HEK293T (cell line): ENCODE results near the gene CDH4.

Experiments used
- CTCF ChIA-PET: fragments of 350-600 bp; formaldehyde crosslinking; extraction: SDS; loops from one replicate; lab custom pipeline; 2021; ENCODE audit warnings: antibody characterized with exemption, inconsistent platforms; lab: Yijun Ruan, JAX
- POLR2A ChIA-PET: fragments of 350-600 bp; formaldehyde crosslinking; extraction: SDS; loops from one replicate; lab custom pipeline; 2020; ENCODE audit warnings: antibody characterized with exemption, inconsistent platforms; lab: Yijun Ruan, JAX
- DNase-seq: peaks from one replicate; pipeline ENCODE4 v3.0.0; 2012; ENCODE audit warnings: mixed read lengths; ENCODE audit errors: extremely low spot score
- ARNT ChIP-seq: fragments of 450-650 bp; IDR thresholded peaks from 2 replicates; pipeline ENCODE4 v1.6.1; 2017; ENCODE audit warnings: mild to moderate bottlenecking
- BHLHE40 ChIP-seq: fragments of 450-650 bp; IDR thresholded peaks from 2 replicates; pipeline ENCODE4 v1.6.1; 2016; ENCODE audit warnings: mild to moderate bottlenecking, moderate library complexity, borderline replicate concordance
- CTBP1 ChIP-seq: fragments of 450-650 bp; IDR thresholded peaks from 2 replicates; pipeline ENCODE4 v1.6.1; 2016; ENCODE audit warnings: borderline replicate concordance
- ELF4 ChIP-seq: fragments of 450-650 bp; IDR thresholded peaks from 2 replicates; pipeline ENCODE4 v1.6.1; 2017; ENCODE audit warnings: antibody characterized with exemption
- FOXA1 ChIP-seq: fragments of 450-650 bp; IDR thresholded peaks from 2 replicates; pipeline ENCODE4 v1.6.1; 2016; ENCODE audit warnings: mild to moderate bottlenecking
- FOXK2 ChIP-seq: fragments of 450-650 bp; IDR thresholded peaks from 2 replicates; pipeline ENCODE4 v1.6.1; 2016; ENCODE audit warnings: mild to moderate bottlenecking
- FOXM1 ChIP-seq: fragments of 450-650 bp; IDR thresholded peaks from 2 replicates; pipeline ENCODE4 v1.6.1; 2017; ENCODE audit warnings: mild to moderate bottlenecking, borderline replicate concordance
- HDGF ChIP-seq: fragments of 450-650 bp; IDR thresholded peaks from 2 replicates; pipeline ENCODE4 v1.6.1; 2017; ENCODE audit warnings: antibody characterized with exemption, borderline replicate concordance
- L3MBTL2 ChIP-seq: fragments of 450-650 bp; conservative IDR thresholded peaks from 2 replicates; pipeline ENCODE4 v1.6.1; 2016; ENCODE audit warnings: mild to moderate bottlenecking
- LEF1 ChIP-seq: fragments of 450-650 bp; IDR thresholded peaks from 2 replicates; pipeline ENCODE4 v1.6.1; 2017; ENCODE audit warnings: mild to moderate bottlenecking, borderline replicate concordance
- NFRKB ChIP-seq: fragments of 450-650 bp; IDR thresholded peaks from 2 replicates; pipeline ENCODE4 v1.6.1; 2016; ENCODE audit warnings: mild to moderate bottlenecking, moderate library complexity
- SP1 ChIP-seq: fragments of 450-650 bp; IDR thresholded peaks from 2 replicates; pipeline ENCODE4 v1.6.1; 2017
- SUZ12 ChIP-seq: fragments of 450-650 bp; IDR thresholded peaks from 2 replicates; pipeline ENCODE4 v1.6.1; 2016; ENCODE audit warnings: mild to moderate bottlenecking
- TARDBP ChIP-seq: fragments of 450-650 bp; IDR thresholded peaks from 2 replicates; pipeline ENCODE4 v1.6.1; 2016
- ZNF384 ChIP-seq: fragments of 450-650 bp; IDR thresholded peaks from 2 replicates; pipeline ENCODE4 v1.6.1; 2016
- TF ChIP-seq, protein P1 (sequence below): fragments of 450-650 bp; IDR thresholded peaks from 2 replicates; pipeline ENCODE4 v1.6.1; 2016

Gene CDH4

DNA sequence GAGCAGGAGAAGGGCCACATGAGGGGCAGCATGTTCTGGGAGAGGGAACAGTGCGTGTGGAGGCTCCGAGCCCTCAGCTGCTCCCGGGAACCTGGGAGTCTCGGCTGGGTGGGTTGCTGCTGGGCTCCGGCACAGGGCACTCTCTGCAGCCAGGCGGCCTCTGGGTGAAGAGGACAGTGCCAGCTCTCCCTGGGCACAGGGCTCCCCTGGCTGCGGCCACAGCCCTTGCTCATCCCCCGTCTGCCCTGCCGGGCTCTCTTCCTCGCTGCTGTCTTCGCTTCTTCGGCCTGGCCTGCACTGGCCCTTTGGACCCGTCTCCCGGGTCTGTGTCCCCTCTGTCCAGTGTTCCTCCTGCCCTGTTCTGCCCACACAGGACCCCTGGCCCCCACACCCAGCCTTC, 48.2 kb downstream of the CDH4 start:
- TF ChIP-seq SP1 (no peak), BHLHE40 (no peak), ELF4 (no peak), ZNF384 (no peak), CTBP1 (no peak), FOXA1 (no peak), FOXM1 (no peak), NFRKB (no peak), LEF1 (no peak), FOXK2 (no peak), SUZ12 (no peak), TARDBP (no peak), L3MBTL2 (no peak), HDGF (no peak), ARNT (no peak)
- TF ChIP-seq, protein P1, sequence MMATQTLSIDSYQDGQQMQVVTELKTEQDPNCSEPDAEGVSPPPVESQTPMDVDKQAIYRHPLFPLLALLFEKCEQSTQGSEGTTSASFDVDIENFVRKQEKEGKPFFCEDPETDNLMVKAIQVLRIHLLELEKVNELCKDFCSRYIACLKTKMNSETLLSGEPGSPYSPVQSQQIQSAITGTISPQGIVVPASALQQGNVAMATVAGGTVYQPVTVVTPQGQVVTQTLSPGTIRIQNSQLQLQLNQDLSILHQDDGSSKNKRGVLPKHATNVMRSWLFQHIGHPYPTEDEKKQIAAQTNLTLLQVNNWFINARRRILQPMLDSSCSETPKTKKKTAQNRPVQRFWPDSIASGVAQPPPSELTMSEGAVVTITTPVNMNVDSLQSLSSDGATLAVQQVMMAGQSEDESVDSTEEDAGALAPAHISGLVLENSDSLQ = no peak
- no peak for DNase-seq
- ChIA-PET CTCF (no interaction called here), POLR2A (no interaction called here)

DNA sequence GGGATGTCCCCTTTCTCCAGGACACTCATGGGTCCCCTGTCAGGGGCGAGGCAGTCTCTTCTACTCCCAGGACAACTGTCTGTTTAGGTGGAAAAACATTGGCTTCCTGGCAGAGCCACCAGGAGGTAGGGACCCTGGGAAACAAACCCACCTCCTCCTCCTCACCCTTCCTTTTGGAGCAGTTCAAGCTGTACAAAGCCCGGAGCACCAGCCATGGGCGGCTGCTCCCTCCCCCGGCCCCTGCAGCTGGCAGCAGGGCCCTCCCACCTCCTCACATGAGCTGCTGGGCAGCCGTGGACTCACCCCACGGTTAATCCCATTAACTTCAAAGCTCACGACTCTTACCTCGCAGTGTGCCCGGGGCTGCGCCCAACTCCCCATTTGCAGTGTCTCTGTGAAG, 48.6 kb downstream of the CDH4 start:
- no peak for DNase-seq
- ChIA-PET CTCF (no interaction called here), POLR2A (no interaction called here)
- TF ChIP-seq FOXK2 (no peak), ZNF384 (no peak), SUZ12 (no peak), FOXM1 (no peak), CTBP1 (no peak), FOXA1 (no peak), ELF4 (no peak), LEF1 (no peak), BHLHE40 (no peak), HDGF (no peak), ARNT (no peak), L3MBTL2 (no peak), TARDBP (no peak), NFRKB (no peak), SP1 (no peak)
- TF ChIP-seq, protein P1 = no peak

DNA sequence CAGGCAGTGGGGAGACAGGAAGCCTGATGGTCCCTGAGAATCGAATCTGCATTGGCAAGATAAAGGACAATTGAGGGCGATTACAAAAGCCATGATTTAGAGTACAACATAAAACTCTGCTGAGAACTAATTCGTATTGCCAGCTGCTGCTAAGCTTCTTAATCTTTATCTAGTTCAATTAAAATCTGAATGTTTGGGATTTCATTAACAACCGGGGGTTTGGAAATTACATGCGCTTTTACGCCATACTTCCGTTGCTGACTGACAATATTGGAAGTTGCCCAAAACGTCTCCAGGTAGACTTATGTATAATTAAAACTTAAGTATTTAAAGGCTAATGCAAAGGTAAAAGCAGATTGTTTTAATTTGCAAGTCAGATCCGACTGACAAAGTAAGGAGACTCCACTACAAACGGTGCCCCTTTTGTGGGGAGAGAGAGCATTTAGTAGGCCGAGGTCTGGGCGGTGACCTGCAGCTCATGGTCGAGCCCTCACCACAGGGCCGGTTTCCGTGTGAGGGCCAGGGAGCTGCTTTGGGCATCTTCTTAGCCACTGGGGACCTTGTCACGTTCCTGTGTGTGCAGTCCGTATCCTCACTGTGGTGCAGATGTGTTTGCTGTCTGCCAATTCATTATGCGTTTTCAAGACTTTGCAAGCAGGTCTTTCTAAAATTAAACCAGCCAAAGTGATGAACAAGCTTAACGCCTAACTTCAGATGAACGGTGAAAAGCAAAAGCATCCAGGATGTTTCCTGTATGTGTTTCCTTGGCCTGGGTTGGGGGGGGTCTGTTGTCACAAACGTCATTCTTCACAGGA, 49.9 kb downstream of the CDH4 start:
- no peak for DNase-seq
- ChIA-PET CTCF (no interaction called here), POLR2A (no interaction called here)
- no peak for TF ChIP-seq ZNF384
- no peak for TF ChIP-seq FOXK2
- TF ChIP-seq FOXM1 = no peak
- TF ChIP-seq L3MBTL2 = no peak
- no peak for TF ChIP-seq BHLHE40
- TF ChIP-seq HDGF = no peak
- no peak for TF ChIP-seq SP1
- no peak for TF ChIP-seq ELF4
- TF ChIP-seq NFRKB = no peak
- no peak for TF ChIP-seq TARDBP
- TF ChIP-seq, protein P1 = no peak
- no peak for TF ChIP-seq LEF1
- TF ChIP-seq FOXA1 = no peak
- no peak for TF ChIP-seq SUZ12
- no peak for TF ChIP-seq CTBP1
- no peak for TF ChIP-seq ARNT

DNA sequence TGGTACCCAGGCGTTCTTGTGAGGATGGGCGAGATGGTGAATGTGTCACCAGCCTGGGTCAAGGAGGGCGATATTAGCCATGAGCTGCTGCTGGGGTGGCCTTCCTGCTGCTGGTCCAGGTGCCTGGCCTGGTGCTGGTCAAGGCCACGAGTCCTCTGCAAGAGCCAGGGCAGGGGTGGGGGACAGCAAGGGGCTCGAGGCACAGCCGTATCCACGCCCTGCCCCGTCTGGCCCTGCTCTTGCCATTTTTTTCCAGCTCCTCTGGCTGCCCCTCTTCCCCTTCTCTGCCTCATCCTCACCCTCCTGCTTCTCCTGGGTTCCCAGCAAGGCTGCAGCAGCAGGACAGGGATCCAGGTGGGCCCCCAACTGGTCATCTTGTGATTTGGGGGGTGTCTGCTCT, 51.2 kb downstream of the CDH4 start:
- ChIA-PET POLR2A (no interaction called here), CTCF (interaction anchor here (0.7 kb wide), 1 partner anchor 12 kb away, joined by 3 read pairs; no protein-coding TSS in a partner anchor)
- TF ChIP-seq BHLHE40 (no peak), FOXM1 (no peak), L3MBTL2 (no peak), TARDBP (no peak), ZNF384 (no peak), FOXK2 (no peak), ELF4 (no peak), SUZ12 (no peak), ARNT (no peak), CTBP1 (no peak)
- TF ChIP-seq, protein P1 = no peak
- no peak for DNase-seq

DNA sequence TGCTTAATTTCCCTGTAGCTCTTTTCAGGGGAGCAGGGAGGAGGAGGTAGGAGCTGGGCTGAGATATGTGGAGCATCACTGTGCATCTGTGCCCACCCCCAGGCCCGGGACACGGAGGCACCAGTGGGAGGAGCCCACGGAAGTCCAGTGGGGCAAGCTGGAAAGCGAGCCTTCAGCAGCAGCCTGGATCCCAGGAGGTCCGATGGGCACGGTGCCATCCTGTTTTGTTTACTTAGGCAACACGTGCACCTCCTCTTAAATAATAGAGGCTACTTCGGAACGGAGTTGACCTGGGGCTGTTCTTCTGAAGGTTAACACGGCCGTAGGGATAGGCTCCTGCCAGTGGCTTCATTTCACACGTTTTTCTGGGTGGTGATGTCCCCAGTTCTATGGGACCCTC, 51.6 kb downstream of the CDH4 start:
- no peak for DNase-seq
- ChIA-PET CTCF (interaction anchor here (0.7 kb wide), 1 partner anchor 13 kb away, joined by 3 read pairs; no protein-coding TSS in a partner anchor), POLR2A (no interaction called here)
- TF ChIP-seq ELF4 = no peak
- TF ChIP-seq SP1 = no peak
- TF ChIP-seq CTBP1 = no peak
- TF ChIP-seq FOXK2 = no peak
- no peak for TF ChIP-seq FOXM1
